Keratinocyte (primary cell): Measurements from ENCODE around the gene PRKN. TPM values are rescaled to one million over a fixed set of nuclear protein-coding genes. Genes with fewer than 3 reads are reported as not detected.

Experiments used
- DNase-seq: peaks from one replicate; pipeline ENCODE4 v3.0.0-alpha.2; 2011; ENCODE audit warnings: low read depth, missing footprints, low spot score
- FAIRE-seq: peaks from 2 replicates; lab custom pipeline; 2011; peaks lifted over from hg19 to GRCh38; lab: Jason Lieb, UNC
- H2AFZ ChIP-seq: 2 replicates; pipeline ENCODE4 v1.6.0; 2012; ENCODE audit warnings: low read length, control low read depth, inconsistent platforms; ENCODE audit not compliant: control insufficient read depth
- H3K27ac ChIP-seq: 2 replicates; pipeline ENCODE4 v1.5.1; 2011; ENCODE audit warnings: low read length; ENCODE audit not compliant: control insufficient read depth, insufficient read depth
- H3K27me3 ChIP-seq: 3 replicates; pipeline ENCODE4 v1.6.0; 2011; ENCODE audit warnings: low read length; ENCODE audit not compliant: control insufficient read depth, insufficient read depth; ENCODE audit errors: extremely low read depth
- H3K36me3 ChIP-seq, 2 experiments: 2 replicates in 1 of 2; 3 replicates in 1 of 2; pipeline ENCODE4 v1.5.1; 2011; ENCODE audit warnings: low read length in 2 of 2, mild to moderate bottlenecking in 1 of 2; ENCODE audit not compliant: control insufficient read depth in 2 of 2, insufficient read depth in 2 of 2; ENCODE audit errors: extremely low read depth in 1 of 2
- H3K4me1 ChIP-seq: 3 replicates; pipeline ENCODE4 v1.5.1; 2011; ENCODE audit warnings: low read length; ENCODE audit not compliant: control insufficient read depth, insufficient read depth; ENCODE audit errors: extremely low read depth
- H3K4me2 ChIP-seq: 3 replicates; pipeline ENCODE4 v1.6.0; 2011; ENCODE audit warnings: low read depth, low read length; ENCODE audit not compliant: control insufficient read depth, insufficient read depth; ENCODE audit errors: extremely low read depth
- H3K4me3 ChIP-seq, 3 experiments: fragments of 200-600 bp in 1 of 3; sonication (generic) in 1 of 3; 2 replicates in 2 of 3; 3 replicates in 1 of 3; pipeline ENCODE4 v1.5.1; 2011 to 2016; ENCODE audit warnings: low read length in 3 of 3, mild to moderate bottlenecking in 3 of 3, control low read depth in 2 of 3, inconsistent platforms in 1 of 3, low read depth in 1 of 3, mixed read lengths in 1 of 3, mixed run types in 1 of 3, moderate library complexity in 1 of 3; ENCODE audit not compliant: control insufficient read depth in 2 of 3, insufficient read depth in 2 of 3; ENCODE audit errors: extremely low read depth in 1 of 3
- H3K79me2 ChIP-seq: 2 replicates; pipeline ENCODE4 v1.6.0; 2012; ENCODE audit warnings: low read length; ENCODE audit not compliant: control insufficient read depth, insufficient read depth
- H3K9ac ChIP-seq: 3 replicates; pipeline ENCODE4 v1.6.0; 2011; ENCODE audit warnings: low read length; ENCODE audit not compliant: control insufficient read depth, insufficient read depth; ENCODE audit errors: extremely low read depth
- H3K9me1 ChIP-seq: 3 replicates; pipeline ENCODE4 v1.6.0; 2011; ENCODE audit warnings: low read length; ENCODE audit not compliant: control insufficient read depth, insufficient read depth; ENCODE audit errors: extremely low read depth
- H3K9me3 ChIP-seq: 2 replicates; pipeline ENCODE4 v1.5.1; 2012; ENCODE audit warnings: low read depth, low read length; ENCODE audit not compliant: control insufficient read depth
- H4K20me1 ChIP-seq: 3 replicates; pipeline ENCODE4 v1.6.0; 2011; ENCODE audit warnings: low read length; ENCODE audit not compliant: control insufficient read depth, insufficient read depth; ENCODE audit errors: extremely low read depth
- CTCF ChIP-seq, 3 experiments: IDR thresholded peaks in 1 of 3; conservative IDR thresholded peaks in 1 of 3; optimal IDR thresholded peaks in 1 of 3; 2 replicates in 2 of 3; 3 replicates in 1 of 3; pipeline versions ENCODE3 to v1.5.1; 2011; ENCODE audit warnings: low read length in 3 of 3, mild to moderate bottlenecking in 3 of 3, moderate library complexity in 2 of 3, control low read depth in 1 of 3, inconsistent platforms in 1 of 3; ENCODE audit not compliant: insufficient read depth in 2 of 3; ENCODE audit errors: extremely low read depth in 1 of 3
- EZH2 ChIP-seq: IDR thresholded peaks from one replicate; pipeline ENCODE4 v1.6.1; 2012; ENCODE audit warnings: inconsistent platforms, mild to moderate bottlenecking, low read length, moderate library complexity
- dilution Hi-C: fragments of 300-500 bp; cut with MboI; formaldehyde crosslinking; loops from one replicate; pipeline ENCODE4 v1.7.0; 2020; ENCODE audit warnings: low sequenced_read_pairs; ENCODE audit not compliant: extremely low pct_ligation_motif_present
- polyA plus RNA-seq, 5 experiments: library from polyadenylated mRNA; depleted of rRNA in 3 of 5; stranded (reverse) in 3 of 5; stranded (forward) in 1 of 5; unstranded in 1 of 5; fragments of >200 nt; gene quantifications; 1 replicate in 1 of 5; 2 replicates in 3 of 5; 3 replicates in 1 of 5; pipeline versions ENCODE4 v1.2.1 to v1.2.3, GENCODE V29; 2011 to 2012; ENCODE audit warnings: missing spikeins in 2 of 5, low read depth in 1 of 5, low replicate concordance in 1 of 5

The PRKN gene
- polyA plus RNA-seq, 1 donor (not counting 4 experiments of a cell fraction or from before 2014, with no cell fraction given): 0.67 TPM

GRCh38 chr6:162636167-162636566, 91.4 kb downstream of the PRKN start:
- Histone ChIP-seq H3K9me3 (no peaks in the 10 kb centered on the region), H3K27me3 (no peaks in the 10 kb centered on the region), H4K20me1 (no peaks in the 10 kb centered on the region), H3K4me3 (no peak overlapping the region), H3K27ac (no peak overlapping the region), H3K79me2 (no peaks in the 10 kb centered on the region), H3K9ac (no peak overlapping the region), H3K36me3 (no peaks in the 10 kb centered on the region), H3K9me1 (no peaks in the 10 kb centered on the region), H3K4me1 (no peaks in the 10 kb centered on the region), H3K4me2 (no peak overlapping the region), H2AFZ (no peak overlapping the region)
- FAIRE-seq (no peak), DNase-seq (no peak)
- dilution Hi-C loops: no loop called here
- TF ChIP-seq EZH2 (no peak), CTCF (optimal IDR thresholded peaks at IDR 0.05 in 1 of 3, IDR thresholded peaks at IDR 0.05 in 1 of 3, conservative IDR thresholded peaks at IDR 0.05 in 1 of 3; ENCODE audit: extremely low read depth in 1 of 3, insufficient read depth in 2 of 3, low read length in 3 of 3) (no peak)

- Histone ChIP-seq H3K9me1 (no peaks in the 10 kb centered on the region), H3K4me3 (no peak overlapping the region), H3K27me3 (no peaks in the 10 kb centered on the region), H3K9ac (no peak overlapping the region), H2AFZ (no peak overlapping the region), H3K36me3 (no peaks in the 10 kb centered on the region), H3K79me2 (no peaks in the 10 kb centered on the region), H3K4me2 (no peak overlapping the region), H4K20me1 (no peaks in the 10 kb centered on the region), H3K9me3 (no peaks in the 10 kb centered on the region), H3K4me1 (no peaks in the 10 kb centered on the region), H3K27ac (no peak overlapping the region)
- no peak for DNase-seq
- dilution Hi-C loops: no loop called here
- FAIRE-seq: no peak
- TF ChIP-seq EZH2 (no peak), CTCF (optimal IDR thresholded peaks at IDR 0.05 in 1 of 3, IDR thresholded peaks at IDR 0.05 in 1 of 3, conservative IDR thresholded peaks at IDR 0.05 in 1 of 3; ENCODE audit: extremely low read depth in 1 of 3, insufficient read depth in 2 of 3, low read length in 3 of 3) (no peak)
Observed at GRCh38 chr6:162631546-162631945, 96.0 kb downstream of the PRKN start.
